Measurements from ENCODE around the gene DOCK1.

Gene DOCK1

DNA sequence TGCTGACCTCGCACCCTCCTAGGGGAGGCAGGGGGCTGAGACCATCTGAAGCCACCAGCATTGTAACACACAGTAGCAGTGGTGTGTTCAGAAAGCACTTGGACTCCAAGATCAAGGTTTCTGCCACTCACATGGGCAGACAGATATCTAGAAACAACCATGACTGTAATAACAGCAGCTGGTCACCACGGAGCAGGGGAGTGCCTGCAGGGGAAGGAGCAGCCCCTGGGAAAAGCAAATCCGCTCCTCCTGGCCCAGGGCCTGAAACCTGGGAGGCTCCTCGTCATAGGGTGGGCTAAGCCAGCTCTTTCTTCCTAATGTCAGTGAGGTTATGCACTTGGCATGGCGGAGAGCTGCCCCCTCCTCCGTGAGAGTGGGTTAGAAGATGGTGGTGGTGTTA is 409.6 kb downstream of the DOCK1 start:
- no peaks in the 10 kb centered on the region for H3K36me3 ChIP-seq (ENCODE audit: insufficient read depth, low read length)
- no peaks in the 10 kb centered on the region for H3K79me2 ChIP-seq (ENCODE audit: insufficient read depth, low read length)
- no peaks in the 10 kb centered on the region for H3K9me2 ChIP-seq (replicated peaks; ENCODE audit: low read depth, low read length)
- H3K9me3 ChIP-seq (ENCODE audit: insufficient read depth, low read depth, low read length) = peaks cover 8% of the 10 kb centered on the region; the same call in 1 of the 2 replicates
- TF ChIP-seq EZH2phosphoT487 (IDR thresholded peaks at IDR 0.05; ENCODE audit: borderline replicate concordance) = no peak
- TF ChIP-seq, protein P1, sequence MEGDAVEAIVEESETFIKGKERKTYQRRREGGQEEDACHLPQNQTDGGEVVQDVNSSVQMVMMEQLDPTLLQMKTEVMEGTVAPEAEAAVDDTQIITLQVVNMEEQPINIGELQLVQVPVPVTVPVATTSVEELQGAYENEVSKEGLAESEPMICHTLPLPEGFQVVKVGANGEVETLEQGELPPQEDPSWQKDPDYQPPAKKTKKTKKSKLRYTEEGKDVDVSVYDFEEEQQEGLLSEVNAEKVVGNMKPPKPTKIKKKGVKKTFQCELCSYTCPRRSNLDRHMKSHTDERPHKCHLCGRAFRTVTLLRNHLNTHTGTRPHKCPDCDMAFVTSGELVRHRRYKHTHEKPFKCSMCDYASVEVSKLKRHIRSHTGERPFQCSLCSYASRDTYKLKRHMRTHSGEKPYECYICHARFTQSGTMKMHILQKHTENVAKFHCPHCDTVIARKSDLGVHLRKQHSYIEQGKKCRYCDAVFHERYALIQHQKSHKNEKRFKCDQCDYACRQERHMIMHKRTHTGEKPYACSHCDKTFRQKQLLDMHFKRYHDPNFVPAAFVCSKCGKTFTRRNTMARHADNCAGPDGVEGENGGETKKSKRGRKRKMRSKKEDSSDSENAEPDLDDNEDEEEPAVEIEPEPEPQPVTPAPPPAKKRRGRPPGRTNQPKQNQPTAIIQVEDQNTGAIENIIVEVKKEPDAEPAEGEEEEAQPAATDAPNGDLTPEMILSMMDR (conservative IDR thresholded peaks at IDR 0.05; ENCODE audit: low read length) = no peak
- H3K9ac ChIP-seq (ENCODE audit: low read depth, low read length, poor library complexity, severe bottlenecking) = no peak overlapping the region
- no peak overlapping the region for H3K4me3 ChIP-seq (ENCODE audit: low read length, poor library complexity, severe bottlenecking)
- no peaks in the 10 kb centered on the region for H3F3A ChIP-seq (ENCODE audit: low read depth)
- no peaks in the 10 kb centered on the region for H3K27me3 ChIP-seq (ENCODE audit: insufficient read depth, low read length, poor library complexity, severe bottlenecking)
- no peaks in the 10 kb centered on the region for H4K20me1 ChIP-seq (ENCODE audit: insufficient read depth, low read length, poor library complexity, severe bottlenecking)
- H2AFZ ChIP-seq (ENCODE audit: low read length) = no peak overlapping the region
- H3K4me1 ChIP-seq (ENCODE audit: insufficient read depth, low read length, poor library complexity, severe bottlenecking) = no peaks in the 10 kb centered on the region
- H3K4me2 ChIP-seq (ENCODE audit: low read depth, low read length, poor library complexity, severe bottlenecking) = no peak overlapping the region

- Histone ChIP-seq H3F3A (ENCODE audit: low read depth) (no peaks in the 10 kb centered on the region), H3K9me3 (ENCODE audit: insufficient read depth, low read depth, low read length) (peaks cover 8% of the 10 kb centered on the region; the same call in 1 of the 2 replicates), H4K20me1 (ENCODE audit: insufficient read depth, low read length, poor library complexity, severe bottlenecking) (no peaks in the 10 kb centered on the region), H3K9ac (ENCODE audit: low read depth, low read length, poor library complexity, severe bottlenecking) (no peak overlapping the region), H3K4me2 (ENCODE audit: low read depth, low read length, poor library complexity, severe bottlenecking) (no peak overlapping the region), H3K79me2 (ENCODE audit: insufficient read depth, low read length) (no peaks in the 10 kb centered on the region), H3K4me1 (ENCODE audit: insufficient read depth, low read length, poor library complexity, severe bottlenecking) (no peaks in the 10 kb centered on the region), H3K36me3 (ENCODE audit: insufficient read depth, low read length) (no peaks in the 10 kb centered on the region), H2AFZ (ENCODE audit: low read length) (no peak overlapping the region), H3K4me3 (ENCODE audit: low read length, poor library complexity, severe bottlenecking) (no peak overlapping the region), H3K27me3 (ENCODE audit: insufficient read depth, low read length, poor library complexity, severe bottlenecking) (no peaks in the 10 kb centered on the region), H3K9me2 (replicated peaks; ENCODE audit: low read depth, low read length) (no peaks in the 10 kb centered on the region)
- TF ChIP-seq, protein P1 (conservative IDR thresholded peaks at IDR 0.05; ENCODE audit: low read length) = no peak
- no peak for TF ChIP-seq EZH2phosphoT487 (IDR thresholded peaks at IDR 0.05; ENCODE audit: borderline replicate concordance)
These were observed 410.7 kb downstream of the DOCK1 start for GRCh38 chr10:127315888-127316287.

GRCh38 chr10:127318396-127318795 is 413.2 kb downstream of the DOCK1 start:
- Histone ChIP-seq H3K27me3 (ENCODE audit: insufficient read depth, low read length, poor library complexity, severe bottlenecking) (no peaks in the 10 kb centered on the region), H4K20me1 (ENCODE audit: insufficient read depth, low read length, poor library complexity, severe bottlenecking) (no peaks in the 10 kb centered on the region), H3K4me1 (ENCODE audit: insufficient read depth, low read length, poor library complexity, severe bottlenecking) (no peaks in the 10 kb centered on the region), H3K4me2 (ENCODE audit: low read depth, low read length, poor library complexity, severe bottlenecking) (no peak overlapping the region), H3K4me3 (ENCODE audit: low read length, poor library complexity, severe bottlenecking) (no peak overlapping the region), H3K9me3 (ENCODE audit: insufficient read depth, low read depth, low read length) (peaks cover 6% of the 10 kb centered on the region; the same call in 1 of the 2 replicates), H3K9ac (ENCODE audit: low read depth, low read length, poor library complexity, severe bottlenecking) (no peak overlapping the region), H3K36me3 (ENCODE audit: insufficient read depth, low read length) (no peaks in the 10 kb centered on the region), H3F3A (ENCODE audit: low read depth) (no peaks in the 10 kb centered on the region), H3K79me2 (ENCODE audit: insufficient read depth, low read length) (no peaks in the 10 kb centered on the region), H2AFZ (ENCODE audit: low read length) (no peak overlapping the region), H3K9me2 (replicated peaks; ENCODE audit: low read depth, low read length) (no peaks in the 10 kb centered on the region)
- TF ChIP-seq EZH2phosphoT487 (IDR thresholded peaks at IDR 0.05; ENCODE audit: borderline replicate concordance) = no peak
- TF ChIP-seq, protein P1 (conservative IDR thresholded peaks at IDR 0.05; ENCODE audit: low read length) = no peak
